Uterus (tissue), 4 donors: ENCODE results near the gene CAPN11. TPM values are rescaled to one million over a fixed set of nuclear protein-coding genes. Genes with fewer than 3 reads are reported as not detected.

Source experiments
- DNase-seq, 2 donors: peaks; one replicate each; pipeline ENCODE4 v3.0.0-alpha.2; 2019 to 2020
- H3K27ac ChIP-seq, 2 donors: fragments of 200-600 bp; sonication (generic); 1 replicate in 1 of 2; 2 replicates in 1 of 2; pipeline ENCODE4 v1.5.1; 2016 to 2018
- H3K27me3 ChIP-seq, 2 donors: fragments of 200-600 bp; sonication (generic); one replicate each; pipeline ENCODE4 v1.5.1; 2018 to 2019; ENCODE audit warnings: control low read depth in 1 of 2
- H3K36me3 ChIP-seq, 2 donors: fragments of 200-600 bp; sonication (generic); one replicate each; pipeline ENCODE4 v1.5.1; 2019; ENCODE audit warnings: control low read depth in 1 of 2
- H3K4me1 ChIP-seq, 2 donors: fragments of 200-600 bp; sonication (generic); one replicate each; pipeline ENCODE4 v1.5.1; 2018 to 2019; ENCODE audit warnings: control low read depth in 1 of 2
- H3K4me3 ChIP-seq, 2 donors: fragments of 200-600 bp; sonication (generic); 1 replicate in 1 of 2; 2 replicates in 1 of 2; pipeline ENCODE4 v1.5.1; 2018 to 2019; ENCODE audit warnings: mild to moderate bottlenecking in 1 of 2
- H3K9me3 ChIP-seq, 2 donors: fragments of 200-600 bp; sonication (generic); one replicate each; pipeline ENCODE4 v1.5.1; 2019; ENCODE audit warnings: control low read depth in 1 of 2
- CTCF ChIP-seq, 4 experiments: fragments of 200-600 bp in 2 of 4; fragments of 450-650 bp in 2 of 4; sonication (generic) in 2 of 4; IDR thresholded peaks; one replicate each; pipeline ENCODE4 v1.5.1; 2016 to 2019; ENCODE audit warnings: antibody characterized with exemption in 4 of 4, mild to moderate bottlenecking in 2 of 4, moderate library complexity in 1 of 4
- POLR2A ChIP-seq, 2 donors: fragments of 450-650 bp; IDR thresholded peaks; one replicate each; pipeline ENCODE4 v1.6.1; 2016; ENCODE audit warnings: antibody characterized with exemption in 2 of 2, mild to moderate bottlenecking in 1 of 2, moderate library complexity in 1 of 2
- intact Hi-C: fragments of 100-400 bp; cut with DNase I; formaldehyde crosslinking; loops from one replicate; pipeline ENCODE4 v1.15.1; 2023; ENCODE audit warnings: low total_unique reads
- total RNA-seq, 4 donors: library from RNA; depleted of rRNA in 3 of 4; stranded (reverse); fragments of >200 nt in 3 of 4; gene quantifications; one replicate each; pipeline versions ENCODE4 v1.1.0 to v1.2.4, GENCODE V29; 2014 to 2023
- donor health status: DM: yes; HTN: yes; CAD: no.

CAPN11 gene
- total RNA-seq, 4 donors from 2014 or later: 1.5 TPM; not detected in 3

- H3K4me1 ChIP-seq: peaks cover 0 to 16% of the 10 kb centered on the region in 2 donors
- TF ChIP-seq CTCF (IDR thresholded peaks at IDR 0.05): no peak
- H3K27ac ChIP-seq: peak overlapping the region; percentile 25 to 81
- intact Hi-C loops: no loop called here
- no peak for DNase-seq
- no peaks in the 10 kb centered on the region for H3K36me3 ChIP-seq
- no peak overlapping the region for H3K4me3 ChIP-seq
- no peaks in the 10 kb centered on the region for H3K9me3 ChIP-seq
- no peaks in the 10 kb centered on the region for H3K27me3 ChIP-seq
Measured at GRCh38 chr6:44117397-44118128, 41.1 kb upstream of the CAPN11 start.

DNA sequence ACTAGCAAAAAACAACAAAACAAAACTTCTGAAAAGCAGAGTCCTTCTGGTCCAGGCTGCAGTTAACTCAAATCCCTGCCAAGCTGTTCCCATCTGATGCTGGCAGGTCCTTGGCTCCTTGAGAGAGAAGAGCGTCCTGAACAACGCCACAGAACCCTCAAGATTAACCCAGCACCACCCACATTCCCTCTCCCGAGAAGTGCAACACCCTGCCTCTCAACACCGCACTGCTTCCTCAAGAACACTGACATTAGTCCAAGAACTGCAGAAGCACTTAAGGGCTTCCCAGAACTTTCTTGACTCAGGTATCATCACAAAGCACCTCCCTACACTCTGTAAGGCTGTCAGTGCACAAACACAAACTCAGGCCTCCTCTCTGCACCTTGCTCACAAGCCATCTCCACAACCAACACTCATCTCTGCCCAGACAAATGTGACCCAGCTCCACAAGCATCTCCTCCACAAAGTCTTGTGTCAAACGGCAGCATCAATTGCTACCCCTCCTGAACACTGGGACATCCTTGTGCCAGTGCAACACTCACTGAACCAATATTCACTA, 38.8 kb upstream of the CAPN11 start:
- Histone ChIP-seq H3K4me1 (peaks cover 0 to 16% of the 10 kb centered on the region in 2 donors), H3K4me3 (no peak overlapping the region), H3K36me3 (no peaks in the 10 kb centered on the region), H3K9me3 (no peaks in the 10 kb centered on the region), H3K27ac (peak overlapping the region in 1 of 2 donors; percentile 15), H3K27me3 (no peaks in the 10 kb centered on the region)
- DNase-seq: no peak
- TF ChIP-seq CTCF (IDR thresholded peaks at IDR 0.05) (no peak), POLR2A (IDR thresholded peaks at IDR 0.05) (no peak)
- intact Hi-C loops: no loop called here

DNA sequence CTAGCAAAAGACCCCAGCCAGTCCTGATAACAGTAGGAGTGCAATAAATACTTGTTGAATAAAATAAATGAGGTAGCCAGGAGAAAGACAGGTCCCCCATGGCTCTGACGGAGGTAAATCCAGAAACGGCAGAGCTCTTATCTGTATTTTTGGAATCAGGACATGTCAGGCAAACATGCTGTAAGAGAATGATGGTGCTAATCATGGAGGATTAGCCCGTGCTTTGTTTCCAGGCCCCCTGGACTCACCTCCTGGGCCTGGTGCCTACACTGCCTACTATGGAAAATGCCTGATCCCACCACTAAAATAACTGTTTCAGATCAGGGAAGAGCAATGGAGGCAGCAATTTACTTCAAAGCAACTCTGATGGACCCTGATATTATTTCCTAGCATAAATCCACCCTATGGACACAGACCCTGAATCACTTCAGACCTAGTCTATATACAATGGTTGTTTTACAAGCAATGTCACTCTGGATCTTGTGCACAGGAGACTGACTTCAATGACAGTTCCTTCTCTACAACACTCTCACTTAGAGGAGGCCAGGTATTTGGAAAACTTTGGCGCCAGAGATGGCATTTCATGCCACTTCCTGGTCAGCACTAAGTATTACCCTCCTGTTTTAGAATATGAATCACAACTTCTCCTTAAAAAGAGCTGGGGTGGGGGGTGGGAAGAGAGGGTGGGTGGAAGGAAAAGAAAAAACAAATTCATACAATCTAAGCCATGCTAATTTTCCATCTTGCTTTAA, 37.8 kb upstream of the CAPN11 start:
- no peak for DNase-seq
- no peaks in the 10 kb centered on the region for H3K9me3 ChIP-seq
- intact Hi-C loops: no loop called here
- no peaks in the 10 kb centered on the region for H3K36me3 ChIP-seq
- H3K4me3 ChIP-seq: no peak overlapping the region
- TF ChIP-seq CTCF (IDR thresholded peaks at IDR 0.05): no peak
- TF ChIP-seq POLR2A (IDR thresholded peaks at IDR 0.05): no peak
- no peak overlapping the region for H3K27ac ChIP-seq
- no peaks in the 10 kb centered on the region for H3K27me3 ChIP-seq
- peaks cover 0 to 16% of the 10 kb centered on the region in 2 donors for H3K4me1 ChIP-seq

GRCh38 chr6:44122801-44123200, 35.8 kb upstream of the CAPN11 start:
- Histone ChIP-seq H3K9me3 (no peaks in the 10 kb centered on the region), H3K36me3 (no peaks in the 10 kb centered on the region), H3K27ac (peak overlapping the region; percentile 52 to 72), H3K27me3 (no peaks in the 10 kb centered on the region), H3K4me1 (peaks cover 0 to 5% of the 10 kb centered on the region in 2 donors), H3K4me3 (no peak overlapping the region)
- intact Hi-C loops: no loop called here
- TF ChIP-seq CTCF (IDR thresholded peaks at IDR 0.05) (no peak), POLR2A (IDR thresholded peaks at IDR 0.05) (no peak)
- no peak for DNase-seq

- intact Hi-C loops: no loop called here
- H3K36me3 ChIP-seq: no peaks in the 10 kb centered on the region
- peaks cover 4% of the 10 kb centered on the region in 2 donors for H3K4me1 ChIP-seq
- DNase-seq: no peak
- no peak overlapping the region for H3K4me3 ChIP-seq
- H3K27ac ChIP-seq: peak overlapping the region in 1 of 2 donors; percentile 72
- no peaks in the 10 kb centered on the region for H3K9me3 ChIP-seq
- TF ChIP-seq CTCF (IDR thresholded peaks at IDR 0.05) (no peak), POLR2A (IDR thresholded peaks at IDR 0.05) (no peak)
- H3K27me3 ChIP-seq: no peaks in the 10 kb centered on the region
Measured at GRCh38 chr6:44123544-44123943, 35.1 kb upstream of the CAPN11 start.
